OCI-LY7 (cell line): ENCODE data around the gene MRPS24. TPM values are rescaled to one million over a fixed set of nuclear protein-coding genes. Genes with fewer than 3 reads are reported as not detected.

ENCODE experiments used
- BruUV-seq: library from RNA; stranded (reverse); fragments of 400-500 nt; replicated peaks from 2 replicates; lab custom pipeline; 2021; lab: Mats Ljungman, UMichigan
- CTCF ChIA-PET: fragments of 300-600 bp; sonication (Branson Sonifier 250); formaldehyde crosslinking; loops from one replicate; lab custom pipeline; 2022; ENCODE audit warnings: antibody characterized with exemption; ENCODE audit not compliant: unreplicated experiment; lab: Charles Lee
- POLR2A ChIA-PET: fragments of 300-600 bp; sonication (Branson Sonifier 250); formaldehyde crosslinking; loops from one replicate; lab custom pipeline; 2022; ENCODE audit warnings: antibody characterized with exemption; lab: Charles Lee
- DNase-seq: peaks from one replicate; pipeline ENCODE4 v3.0.0-alpha.2; 2015; ENCODE audit warnings: low spot score
- H2AFZ ChIP-seq: fragments of 200-600 bp; sonication (generic), shearing (Covaris generic); 2 replicates; pipeline ENCODE4 v1.6.1; 2014; ENCODE audit warnings: mild to moderate bottlenecking, antibody characterized with exemption, low read length, moderate library complexity
- H3K27ac ChIP-seq: fragments of 200-600 bp; sonication (generic); 2 replicates; pipeline ENCODE4 v1.5.1; 2014; ENCODE audit warnings: mixed run types, low read depth, mild to moderate bottlenecking, moderate library complexity, low read length, inconsistent platforms; ENCODE audit not compliant: poor library complexity, severe bottlenecking
- H3K36me3 ChIP-seq: fragments of 200-600 bp; sonication (generic); 2 replicates; pipeline ENCODE4 v1.6.1; 2014; ENCODE audit warnings: mild to moderate bottlenecking, antibody characterized with exemption, low read length, moderate library complexity, mixed read lengths; ENCODE audit not compliant: insufficient read depth
- H3K4me1 ChIP-seq: fragments of 200-600 bp; sonication (generic); 2 replicates; pipeline ENCODE4 v1.5.1; 2014; ENCODE audit warnings: mild to moderate bottlenecking, low read length; ENCODE audit not compliant: insufficient read depth, poor library complexity, severe bottlenecking
- H3K4me2 ChIP-seq: fragments of 200-600 bp; sonication (generic); 2 replicates; pipeline ENCODE4 v1.6.1; 2014; ENCODE audit warnings: mild to moderate bottlenecking, low read length
- H3K4me3 ChIP-seq: fragments of 200-600 bp; sonication (generic); 2 replicates; pipeline ENCODE4 v1.5.1; 2014; ENCODE audit warnings: mild to moderate bottlenecking, low read depth, low read length; ENCODE audit not compliant: poor library complexity, severe bottlenecking
- H3K79me2 ChIP-seq: fragments of 200-600 bp; sonication (generic); 2 replicates; pipeline ENCODE4 v1.6.1; 2016; ENCODE audit warnings: low read depth, mild to moderate bottlenecking, low read length, moderate library complexity, mixed read lengths; ENCODE audit not compliant: insufficient read depth
- H3K9me2 ChIP-seq: fragments of 200-600 bp; sonication (generic); 2 replicates; pipeline ENCODE4 v1.6.1; 2016; ENCODE audit warnings: mild to moderate bottlenecking, low read length, mixed read lengths; ENCODE audit not compliant: insufficient read depth
- H3K9me3 ChIP-seq: fragments of 200-600 bp; sonication (generic); 2 replicates; pipeline ENCODE4 v1.6.1; 2014; ENCODE audit warnings: mild to moderate bottlenecking, mixed run types, low read length, mixed read lengths
- H4K20me1 ChIP-seq: fragments of 200-600 bp; sonication (generic); 2 replicates; pipeline ENCODE4 v1.6.1; 2014; ENCODE audit warnings: mild to moderate bottlenecking, antibody characterized with exemption, low read length, moderate library complexity, mixed read lengths; ENCODE audit not compliant: insufficient read depth
- EZH2phosphoT487 ChIP-seq: fragments of 200-600 bp; sonication (generic); IDR thresholded peaks from 2 replicates; pipeline ENCODE4 v1.6.1; 2018; ENCODE audit warnings: low read depth, borderline replicate concordance, mild to moderate bottlenecking, mixed run types, antibody characterized with exemption, low read length, moderate library complexity, mixed read lengths
- intact Hi-C: fragments of 100-400 bp; cut with micrococcal nuclease; formaldehyde crosslinking; loops from one replicate; pipeline ENCODE4 v1.10.0; 2022; ENCODE audit not compliant: unreplicated experiment
- total RNA-seq, 2 experiments: library from RNA; depleted of rRNA in 1 of 2; stranded (reverse); fragments of >200 nt in 1 of 2; shearing (Covaris generic) in 1 of 2; gene quantifications; 2 replicates each; pipeline ENCODE4 v1.2.3, GENCODE V29; 2014 to 2022
- TF ChIP-seq, protein P1 (sequence below): fragments of 200-600 bp; sonication (generic); conservative IDR thresholded peaks from 2 replicates; pipeline ENCODE4 v1.5.1; 2014; ENCODE audit warnings: mild to moderate bottlenecking, antibody characterized with exemption, low read length, moderate library complexity, mixed read lengths

Gene MRPS24
- total RNA-seq, 2 experiments from 2014 or later, result 65.1 to 83.4 TPM

DNA sequence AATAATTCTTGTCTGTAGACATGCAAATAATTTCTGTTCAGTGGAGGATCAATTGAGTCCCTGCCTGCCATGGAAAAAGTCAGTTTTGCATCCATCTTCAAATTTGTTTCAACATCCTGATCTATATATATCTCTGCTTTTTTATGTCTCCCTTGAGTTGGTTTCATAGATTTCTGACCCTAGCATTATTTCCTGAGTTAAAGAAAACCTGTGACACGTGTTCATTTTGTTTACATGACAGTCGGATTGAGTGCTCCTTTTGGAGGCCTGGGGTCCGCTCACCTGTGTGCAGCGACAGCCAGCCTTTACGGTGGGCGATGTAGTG, 674 bp downstream of the MRPS24 start:
- peaks cover 24% of the 10 kb centered on the region for H3K36me3 ChIP-seq
- DNase-seq, result no peak
- H3K4me3 ChIP-seq, result peak overlapping the region; percentile 75
- H3K9me3 ChIP-seq, result no peaks in the 10 kb centered on the region
- H3K27ac ChIP-seq, result no peak overlapping the region
- TSS peak; percentile 82 for BruUV-seq
- intact Hi-C loops, result no loop called here
- ChIA-PET CTCF (no interaction called here), POLR2A (interaction anchor here (0.6 to 1.5 kb wide), 2 partner anchors 138 to 786 kb away, joined by 3 to 5 read pairs; no protein-coding TSS in a partner anchor)
- no peak for TF ChIP-seq EZH2phosphoT487
- TF ChIP-seq, protein P1, sequence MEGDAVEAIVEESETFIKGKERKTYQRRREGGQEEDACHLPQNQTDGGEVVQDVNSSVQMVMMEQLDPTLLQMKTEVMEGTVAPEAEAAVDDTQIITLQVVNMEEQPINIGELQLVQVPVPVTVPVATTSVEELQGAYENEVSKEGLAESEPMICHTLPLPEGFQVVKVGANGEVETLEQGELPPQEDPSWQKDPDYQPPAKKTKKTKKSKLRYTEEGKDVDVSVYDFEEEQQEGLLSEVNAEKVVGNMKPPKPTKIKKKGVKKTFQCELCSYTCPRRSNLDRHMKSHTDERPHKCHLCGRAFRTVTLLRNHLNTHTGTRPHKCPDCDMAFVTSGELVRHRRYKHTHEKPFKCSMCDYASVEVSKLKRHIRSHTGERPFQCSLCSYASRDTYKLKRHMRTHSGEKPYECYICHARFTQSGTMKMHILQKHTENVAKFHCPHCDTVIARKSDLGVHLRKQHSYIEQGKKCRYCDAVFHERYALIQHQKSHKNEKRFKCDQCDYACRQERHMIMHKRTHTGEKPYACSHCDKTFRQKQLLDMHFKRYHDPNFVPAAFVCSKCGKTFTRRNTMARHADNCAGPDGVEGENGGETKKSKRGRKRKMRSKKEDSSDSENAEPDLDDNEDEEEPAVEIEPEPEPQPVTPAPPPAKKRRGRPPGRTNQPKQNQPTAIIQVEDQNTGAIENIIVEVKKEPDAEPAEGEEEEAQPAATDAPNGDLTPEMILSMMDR, result no peak
- H3K9me2 ChIP-seq, result no peaks in the 10 kb centered on the region
- peak overlapping the region; percentile 86 for H3K4me2 ChIP-seq
- no peaks in the 10 kb centered on the region; the same call in 1 of the 2 replicates for H3K79me2 ChIP-seq
- peak overlapping the region; percentile 59; the same call in 1 of the 2 replicates for H2AFZ ChIP-seq
- no peaks in the 10 kb centered on the region for H4K20me1 ChIP-seq
- peaks cover 14% of the 10 kb centered on the region for H3K4me1 ChIP-seq

DNA sequence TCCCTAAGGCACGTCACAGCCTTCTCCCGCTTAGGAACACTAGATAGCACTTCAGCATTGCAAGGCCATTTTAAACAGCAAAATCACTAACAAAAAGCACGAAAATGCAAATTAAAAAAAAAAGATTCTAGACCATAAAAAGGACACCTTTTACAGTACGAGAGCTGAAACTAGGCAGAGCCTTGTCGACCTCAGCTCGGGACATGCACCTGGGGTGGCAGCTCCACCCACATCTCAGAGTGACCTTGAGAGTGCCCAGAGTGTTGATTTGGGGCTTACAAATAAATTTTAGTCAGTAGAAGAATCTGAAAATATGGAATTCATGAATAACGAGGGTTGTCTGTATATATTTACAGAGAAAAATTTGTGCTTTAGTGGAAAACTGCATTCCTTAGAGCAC, 1.1 kb downstream of the MRPS24 start:
- H3K4me1 ChIP-seq, result peaks cover 14% of the 10 kb centered on the region
- ChIA-PET CTCF (no interaction called here), POLR2A (interaction anchor here (0.6 to 1.5 kb wide), 2 partner anchors 138 to 786 kb away, joined by 3 to 5 read pairs; no protein-coding TSS in a partner anchor)
- no peak overlapping the region for H3K27ac ChIP-seq
- TF ChIP-seq, protein P1, result no peak
- no peak for TF ChIP-seq EZH2phosphoT487
- no peaks in the 10 kb centered on the region; the same call in 1 of the 2 replicates for H3K79me2 ChIP-seq
- no peaks in the 10 kb centered on the region for H3K9me2 ChIP-seq
- no TSS peak for BruUV-seq
- H3K4me2 ChIP-seq, result peak overlapping the region; percentile 86
- H4K20me1 ChIP-seq, result no peaks in the 10 kb centered on the region
- peaks cover 24% of the 10 kb centered on the region for H3K36me3 ChIP-seq
- intact Hi-C loops, result no loop called here
- no peaks in the 10 kb centered on the region for H3K9me3 ChIP-seq
- H3K4me3 ChIP-seq, result peak overlapping the region; percentile 75
- peak overlapping the region; percentile 59; the same call in 1 of the 2 replicates for H2AFZ ChIP-seq
- peak; percentile 19 for DNase-seq

DNA sequence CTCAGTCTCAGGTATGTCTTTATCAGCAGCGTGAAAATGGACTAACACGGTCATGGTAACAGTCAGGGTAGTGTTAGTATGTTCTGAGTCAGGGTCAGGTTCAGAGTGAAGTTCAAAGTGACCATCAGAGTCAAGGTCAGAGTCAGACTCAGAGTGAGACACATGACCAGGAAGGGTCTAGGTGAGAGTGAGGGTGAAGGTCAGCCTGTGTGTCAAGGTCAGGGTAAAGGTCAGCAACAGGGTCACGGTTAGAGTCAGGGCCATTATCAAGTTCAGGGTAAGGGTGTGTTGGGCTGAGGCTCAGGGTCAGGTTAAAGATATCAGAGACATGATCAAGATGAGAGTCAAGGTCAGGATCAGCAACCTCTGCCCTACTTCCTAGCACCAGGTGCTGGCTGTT, 4.0 kb downstream of the MRPS24 start:
- DNase-seq, result no peak
- CTCF ChIA-PET, result no interaction called here
- POLR2A ChIA-PET, result no interaction called here
- Histone ChIP-seq H2AFZ (no peak overlapping the region), H3K36me3 (peaks cover 24% of the 10 kb centered on the region), H3K4me1 (peaks cover 14% of the 10 kb centered on the region), H3K27ac (no peak overlapping the region), H3K79me2 (no peaks in the 10 kb centered on the region; the same call in 1 of the 2 replicates), H3K4me3 (no peak overlapping the region), H4K20me1 (no peaks in the 10 kb centered on the region), H3K9me3 (no peaks in the 10 kb centered on the region), H3K9me2 (no peaks in the 10 kb centered on the region), H3K4me2 (no peak overlapping the region)
- intact Hi-C loops, result no loop called here
- no TSS peak for BruUV-seq
- TF ChIP-seq, protein P1, result no peak
- no peak for TF ChIP-seq EZH2phosphoT487
